Measurements from ENCODE around the gene ARL13A. TPM values are rescaled to one million over a fixed set of nuclear protein-coding genes. Genes with fewer than 3 reads are reported as not detected.
A peak's percentile ranks its signal among the peaks of the same experiment; 100 is the strongest.

Gene ARL13A
- total RNA-seq, 1 experiment from 2014 or later, result not detected

- ChIA-PET CTCF (no interaction called here), POLR2A (no interaction called here), RAD21 (ENCODE audit: low non-redundant PET in 1 of 2, low total read pairs in 2 of 2, uncharacterized antibody in 2 of 2, unreplicated experiment in 2 of 2) (no interaction called here)
- no peaks in the 10 kb centered on the region for H3K9me3 ChIP-seq (ENCODE audit: control insufficient read depth in 1 of 2, insufficient read depth in 1 of 2, low read depth in 1 of 2, low read length in 2 of 2)
- TF ChIP-seq TCF7L2 (IDR thresholded peaks at IDR 0.05; ENCODE audit: borderline replicate concordance, extremely low read depth, insufficient read depth, insufficient read length) (no peak), ATF3 (IDR thresholded peaks at IDR 0.05) (no peak), ZFX (IDR thresholded peaks at IDR 0.05) (no peak), POLR2AphosphoS5 (IDR thresholded peaks at IDR 0.05; ENCODE audit: low read depth, low read length) (no peak), EZH2phosphoT487 (IDR thresholded peaks at IDR 0.05; ENCODE audit: borderline replicate concordance) (no peak), RAD21 (IDR thresholded peaks at IDR 0.05; ENCODE audit: low read depth) (no peak), SIN3A (IDR thresholded peaks at IDR 0.05; ENCODE audit: low read depth) (no peak), CBX3 (IDR thresholded peaks at IDR 0.05; ENCODE audit: low read depth) (no peak), POLR2A (IDR thresholded peaks at IDR 0.05; ENCODE audit: borderline replicate concordance, extremely low read depth, insufficient read depth, insufficient read length) (no peak), SP1 (IDR thresholded peaks at IDR 0.05; ENCODE audit: low read depth) (no peak), FOSL1 (IDR thresholded peaks at IDR 0.05; ENCODE audit: low read depth) (no peak), EGR1 (IDR thresholded peaks at IDR 0.05; ENCODE audit: low read depth) (no peak), SRF (IDR thresholded peaks at IDR 0.05; ENCODE audit: low read depth) (no peak)
- H3K9ac ChIP-seq (ENCODE audit: low read length), result no peak overlapping the region
- no peak overlapping the region for H3K4me3 ChIP-seq (replicated peaks in 1 of 2; ENCODE audit: low read depth in 1 of 2, low read length in 2 of 2)
- DNase-seq (ENCODE audit: low read depth, low spot score) (no peak), ATAC-seq (0 out of 2 replicates have a peak, but pooled peaks have one; percentile 53)
- no peaks in the 10 kb centered on the region for H3K9me2 ChIP-seq (ENCODE audit: insufficient read depth)
- H3K27ac ChIP-seq (ENCODE audit: low read depth, low read length), result no peak overlapping the region
- no TSS peak for BruUV-seq (replicated peaks)
- peaks cover 3 to 13% of the 10 kb centered on the region in 2 experiments; a peak in 1 of 4 replicates for H3K4me1 ChIP-seq (ENCODE audit: control insufficient read depth in 1 of 2, insufficient read depth in 2 of 2, low read length in 2 of 2)
- intact Hi-C loops (cut with micrococcal nuclease), result no loop called here
- H3K27me3 ChIP-seq (ENCODE audit: insufficient read depth, low read length), result no peaks in the 10 kb centered on the region
- no peak overlapping the region for H3K4me2 ChIP-seq (ENCODE audit: low read length)
- H2AFZ ChIP-seq (ENCODE audit: low read depth, low read length, poor library complexity, severe bottlenecking), result no peak overlapping the region
- no peaks in the 10 kb centered on the region for H3K79me2 ChIP-seq (ENCODE audit: insufficient read depth, low read length)
- H4K20me1 ChIP-seq (ENCODE audit: insufficient read depth), result no peaks in the 10 kb centered on the region
- no peaks in the 10 kb centered on the region for H3K36me3 ChIP-seq (ENCODE audit: control insufficient read depth in 1 of 2, insufficient read depth in 2 of 2, low read length in 2 of 2)
Measured at GRCh38 chrX:100948557-100948956, 21.0 kb upstream of the ARL13A start.

GRCh38 chrX:100962811-100963210 lies 6.7 kb upstream of the ARL13A start:
- DNase-seq (ENCODE audit: low read depth, low spot score), result no peak
- ChIA-PET CTCF (no interaction called here), RAD21 (ENCODE audit: low non-redundant PET in 1 of 2, low total read pairs in 2 of 2, uncharacterized antibody in 2 of 2, unreplicated experiment in 2 of 2) (no interaction called here), POLR2A (no interaction called here)
- Histone ChIP-seq H3K9me3 (ENCODE audit: control insufficient read depth in 1 of 2, insufficient read depth in 1 of 2, low read depth in 1 of 2, low read length in 2 of 2) (no peaks in the 10 kb centered on the region), H4K20me1 (ENCODE audit: insufficient read depth) (no peaks in the 10 kb centered on the region), H3K9ac (ENCODE audit: low read length) (no peak overlapping the region), H3K4me1 (ENCODE audit: control insufficient read depth in 1 of 2, insufficient read depth in 2 of 2, low read length in 2 of 2) (no peaks in the 10 kb centered on the region), H3K4me2 (ENCODE audit: low read length) (no peak overlapping the region), H3K9me2 (ENCODE audit: insufficient read depth) (no peaks in the 10 kb centered on the region), H3K4me3 (replicated peaks in 1 of 2; ENCODE audit: low read depth in 1 of 2, low read length in 2 of 2) (no peak overlapping the region), H3K79me2 (ENCODE audit: insufficient read depth, low read length) (no peaks in the 10 kb centered on the region), H2AFZ (ENCODE audit: low read depth, low read length, poor library complexity, severe bottlenecking) (no peak overlapping the region), H3K27ac (ENCODE audit: low read depth, low read length) (no peak overlapping the region), H3K27me3 (ENCODE audit: insufficient read depth, low read length) (no peaks in the 10 kb centered on the region), H3K36me3 (ENCODE audit: control insufficient read depth in 1 of 2, insufficient read depth in 2 of 2, low read length in 2 of 2) (no peaks in the 10 kb centered on the region)
- intact Hi-C loops (cut with micrococcal nuclease), result no loop called here
- no peak for ATAC-seq
- TF ChIP-seq POLR2A (IDR thresholded peaks at IDR 0.05; ENCODE audit: borderline replicate concordance, extremely low read depth, insufficient read depth, insufficient read length) (no peak), POLR2AphosphoS5 (IDR thresholded peaks at IDR 0.05; ENCODE audit: low read depth, low read length) (no peak), CBX3 (IDR thresholded peaks at IDR 0.05; ENCODE audit: low read depth) (no peak), EGR1 (IDR thresholded peaks at IDR 0.05; ENCODE audit: low read depth) (no peak), TCF7L2 (IDR thresholded peaks at IDR 0.05; ENCODE audit: borderline replicate concordance, extremely low read depth, insufficient read depth, insufficient read length) (no peak), EZH2 (IDR thresholded peaks at IDR 0.05) (no peak), MAX (IDR thresholded peaks at IDR 0.05) (no peak)
- BruUV-seq (replicated peaks), result no TSS peak
